Measurements from ENCODE around the gene CSDE1. TPM values are rescaled to one million over a fixed set of nuclear protein-coding genes. Genes with fewer than 3 reads are reported as not detected.
"Not testable (repeated sequence)": the region's sequence is repeated elsewhere in the genome, so short reads cannot be mapped to it uniquely, and the experiment has no call there.

The CSDE1 gene
- total RNA-seq, 6 donors from 2014 or later, result 223 to 548 (median 373) TPM

DNA sequence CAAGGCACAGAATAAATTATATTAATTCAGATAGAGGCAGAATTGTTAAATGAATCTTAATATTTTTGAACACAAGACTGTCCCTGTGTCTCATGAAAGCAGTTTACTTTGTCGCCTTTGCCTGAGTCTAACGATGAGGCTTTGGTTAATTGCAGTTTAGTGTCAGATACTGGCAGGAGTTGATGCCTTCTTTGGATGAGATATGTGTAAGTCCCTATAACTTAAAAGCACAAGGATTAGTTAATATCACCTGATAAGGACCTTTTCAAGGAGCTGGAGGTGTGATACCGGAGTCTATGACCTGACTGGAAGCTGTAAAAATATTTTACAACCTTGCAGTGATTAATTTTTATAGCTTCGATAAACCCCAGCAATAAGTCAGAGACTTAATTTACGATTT lies 24.7 kb upstream of the CSDE1 start:
- 81 to 84% methylated on average over 5 of the region's 5 CpGs for WGBS, 2 donors
- H3K27me3 ChIP-seq, result no peaks in the 10 kb centered on the region
- H3K9me3 ChIP-seq, result peaks cover 0 to 15% (median 9%) of the 10 kb centered on the region in 4 donors
- H3K36me3 ChIP-seq, result peaks cover 0 to 15% (median 4%) of the 10 kb centered on the region in 4 donors
- DNase-seq (no peak), ATAC-seq (ENCODE audit: low FRiP score in 2 of 2) (no peak)
- H3K4me1 ChIP-seq, result peaks cover 9 to 17% (median 12%) of the 10 kb centered on the region in 4 donors
- H3K27ac ChIP-seq, result no peak overlapping the region
- H3K4me3 ChIP-seq, result no peak overlapping the region
- TF ChIP-seq POLR2A (IDR thresholded peaks at IDR 0.05) (no peak), POLR2AphosphoS5 (IDR thresholded peaks at IDR 0.05) (no peak), EP300 (IDR thresholded peaks at IDR 0.05) (no peak)
- TF ChIP-seq, protein P1, sequence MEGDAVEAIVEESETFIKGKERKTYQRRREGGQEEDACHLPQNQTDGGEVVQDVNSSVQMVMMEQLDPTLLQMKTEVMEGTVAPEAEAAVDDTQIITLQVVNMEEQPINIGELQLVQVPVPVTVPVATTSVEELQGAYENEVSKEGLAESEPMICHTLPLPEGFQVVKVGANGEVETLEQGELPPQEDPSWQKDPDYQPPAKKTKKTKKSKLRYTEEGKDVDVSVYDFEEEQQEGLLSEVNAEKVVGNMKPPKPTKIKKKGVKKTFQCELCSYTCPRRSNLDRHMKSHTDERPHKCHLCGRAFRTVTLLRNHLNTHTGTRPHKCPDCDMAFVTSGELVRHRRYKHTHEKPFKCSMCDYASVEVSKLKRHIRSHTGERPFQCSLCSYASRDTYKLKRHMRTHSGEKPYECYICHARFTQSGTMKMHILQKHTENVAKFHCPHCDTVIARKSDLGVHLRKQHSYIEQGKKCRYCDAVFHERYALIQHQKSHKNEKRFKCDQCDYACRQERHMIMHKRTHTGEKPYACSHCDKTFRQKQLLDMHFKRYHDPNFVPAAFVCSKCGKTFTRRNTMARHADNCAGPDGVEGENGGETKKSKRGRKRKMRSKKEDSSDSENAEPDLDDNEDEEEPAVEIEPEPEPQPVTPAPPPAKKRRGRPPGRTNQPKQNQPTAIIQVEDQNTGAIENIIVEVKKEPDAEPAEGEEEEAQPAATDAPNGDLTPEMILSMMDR (IDR thresholded peaks at IDR 0.05), result no peak

DNA sequence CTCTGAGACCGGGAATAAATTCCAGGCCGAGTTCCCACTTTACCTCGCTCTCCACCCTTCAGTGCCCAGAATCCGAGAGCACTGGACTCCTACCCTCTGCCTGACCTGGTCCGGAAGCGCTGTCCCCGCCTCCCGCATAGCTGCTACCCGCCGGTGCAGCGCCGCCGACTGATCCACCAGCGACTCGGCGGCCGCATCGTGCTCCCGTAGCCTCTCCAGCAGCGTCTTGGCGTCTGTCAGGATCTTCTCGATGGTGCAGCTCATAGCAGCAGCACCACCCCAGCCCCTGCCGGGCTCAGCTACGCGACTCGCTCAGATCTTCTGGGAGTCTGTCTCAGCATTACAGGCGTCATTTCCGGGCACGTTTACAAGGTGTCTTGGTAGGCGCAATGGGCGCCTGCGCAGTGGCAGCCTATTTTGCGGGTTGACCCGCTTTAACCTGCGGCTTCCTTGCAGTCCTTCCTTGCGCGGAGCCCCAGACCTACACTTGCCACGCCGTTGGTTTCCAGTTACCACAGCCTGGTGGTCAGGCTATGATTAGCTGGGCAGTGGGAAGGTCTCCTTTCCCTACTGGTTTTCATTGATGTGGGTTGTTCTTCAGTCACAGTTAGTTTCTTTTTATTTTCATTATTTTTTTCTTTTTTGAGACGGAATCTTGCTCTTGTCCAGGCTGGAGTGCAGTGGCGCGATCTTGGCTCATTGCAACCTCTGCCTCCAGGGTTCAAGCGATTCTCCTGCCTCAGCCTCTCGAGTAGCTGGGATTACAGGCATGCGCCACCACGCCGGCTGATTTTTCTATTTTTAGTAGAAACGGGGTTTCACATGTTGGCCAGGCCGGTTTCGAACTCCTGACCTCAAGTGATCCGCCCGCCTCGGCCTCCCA lies 22.8 kb upstream of the CSDE1 start, which contains the start of gene SIKE1:
SIKE1 (minus strand) TSS at position 342 of the 883 bp plus-strand sequence; CDS start at position 264, 78 bp downstream.
- peak within 1 kb of the TSS; percentile 61 to 84 (median 78) for H3K4me3 ChIP-seq
- TF ChIP-seq POLR2AphosphoS5 (IDR thresholded peaks at IDR 0.05) (peak; percentile 78 to 86), EP300 (IDR thresholded peaks at IDR 0.05) (no peak), POLR2A (IDR thresholded peaks at IDR 0.05) (peak in 3 of 4 donors; percentile 24 to 89 (median 78))
- TF ChIP-seq, protein P1 (IDR thresholded peaks at IDR 0.05), result peak in 2 of 6 experiments; percentile 27 to 40
- H3K4me1 ChIP-seq, result peaks cover 9 to 17% (median 12%) of the 10 kb centered on the region in 4 donors
- peak; percentile 93 to 97 for DNase-seq
- H3K27me3 ChIP-seq, result no peaks in the 10 kb centered on the region
- H3K36me3 ChIP-seq, result peaks cover 0 to 28% (median 7%) of the 10 kb centered on the region in 4 donors
- ATAC-seq (ENCODE audit: low FRiP score in 2 of 2), result peak; percentile 97 to 99
- H3K27ac ChIP-seq, result peak within 1 kb of the TSS; percentile 84 to 92 (median 89)
- peaks cover 0 to 1% (median 0%) of the 10 kb centered on the region in 4 donors for H3K9me3 ChIP-seq
- 26 to 46% methylated on average over 21 to 40 of the region's 53 CpGs for WGBS, 2 donors

DNA sequence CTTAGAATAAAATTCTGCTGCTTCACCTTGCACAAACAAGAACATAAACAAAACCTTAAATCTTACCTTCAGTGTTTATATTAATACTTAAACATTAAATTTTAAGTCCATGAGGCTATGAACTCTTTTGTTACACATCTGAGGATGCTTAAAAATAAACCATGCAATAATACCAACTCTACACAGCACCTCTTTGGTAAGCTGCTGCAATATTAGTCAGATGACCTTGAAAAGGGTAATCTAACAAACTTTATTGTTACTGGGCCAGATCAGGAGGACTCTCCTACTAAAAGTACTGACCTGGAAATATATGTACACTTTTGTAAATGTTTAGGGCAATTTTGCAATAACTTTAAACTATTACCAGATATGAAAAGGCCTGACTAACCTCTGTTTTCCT lies 21.9 kb upstream of the CSDE1 start:
- Histone ChIP-seq H3K36me3 (peaks cover 0 to 36% (median 8%) of the 10 kb centered on the region in 4 donors), H3K9me3 (no peaks in the 10 kb centered on the region), H3K27me3 (no peaks in the 10 kb centered on the region), H3K4me3 (peak overlapping the region; percentile 61 to 84 (median 78)), H3K27ac (peak overlapping the region; percentile 84 to 92 (median 89)), H3K4me1 (peaks cover 9 to 17% (median 12%) of the 10 kb centered on the region in 4 donors)
- ATAC-seq (ENCODE audit: low FRiP score in 2 of 2), result no peak
- no peak for DNase-seq
- TF ChIP-seq POLR2AphosphoS5 (IDR thresholded peaks at IDR 0.05) (no peak), EP300 (IDR thresholded peaks at IDR 0.05) (no peak), POLR2A (IDR thresholded peaks at IDR 0.05) (no peak)
- TF ChIP-seq, protein P1 (IDR thresholded peaks at IDR 0.05), result no peak

DNA sequence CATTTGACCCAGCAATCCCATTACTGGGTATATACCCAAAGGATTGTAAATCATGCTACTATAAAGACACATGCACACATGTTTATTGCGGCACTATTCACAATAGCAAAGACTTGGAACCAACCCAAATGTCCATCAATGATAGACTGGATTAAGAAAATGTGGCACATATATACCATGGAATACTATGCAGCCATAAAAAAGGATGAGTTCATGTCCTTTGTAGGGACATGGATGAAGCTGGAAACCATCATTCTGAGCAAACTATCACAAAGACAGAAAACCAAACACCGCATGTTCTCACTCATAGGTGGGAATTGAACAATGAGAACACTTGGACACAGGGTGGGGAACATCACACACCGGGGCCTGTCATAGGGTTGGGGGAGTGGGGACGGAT lies 18.9 kb upstream of the CSDE1 start:
- not testable (repeated sequence) for H3K4me3 ChIP-seq; DNase-seq; H3K27me3 ChIP-seq; H3K9me3 ChIP-seq; H3K27ac ChIP-seq; ATAC-seq (ENCODE audit: low FRiP score in 2 of 2)
- WGBS, 2 donors, result 97 to 98% methylated on average over 4 of the region's 4 CpGs
- H3K36me3 ChIP-seq, result peaks cover 0 to 66% (median 12%) of the 10 kb centered on the region in 4 donors
- H3K4me1 ChIP-seq, result peaks cover 9 to 17% (median 12%) of the 10 kb centered on the region in 4 donors

DNA sequence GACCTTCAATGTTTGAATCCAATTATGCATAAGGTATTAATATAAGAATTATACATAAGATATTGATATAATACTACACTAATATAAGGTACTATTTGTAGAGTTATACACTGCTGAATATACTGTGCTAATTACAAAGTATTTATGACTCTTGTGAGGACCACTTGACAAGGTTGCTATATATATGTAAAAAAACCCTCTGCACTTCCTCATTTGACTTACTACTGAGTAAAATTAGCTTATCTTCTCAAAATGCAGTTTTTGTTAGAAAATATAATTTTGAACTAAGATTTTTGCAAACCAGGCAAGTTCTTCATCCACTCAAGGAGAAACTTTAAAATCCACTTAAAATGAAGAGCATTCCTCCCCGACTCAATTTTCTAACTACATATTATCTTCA lies 14.2 kb upstream of the CSDE1 start:
- DNase-seq, result no peak
- H3K27me3 ChIP-seq, result no peaks in the 10 kb centered on the region
- H3K4me3 ChIP-seq, result no peak overlapping the region
- H3K27ac ChIP-seq, result no peak overlapping the region
- ATAC-seq (ENCODE audit: low FRiP score in 2 of 2), result no peak
- WGBS, 2 donors, result 79 to 86% methylated on average over 1 of the region's 1 CpG
- no peaks in the 10 kb centered on the region for H3K9me3 ChIP-seq
- peaks cover 0 to 73% (median 10%) of the 10 kb centered on the region in 4 donors for H3K36me3 ChIP-seq
- TF ChIP-seq POLR2A (IDR thresholded peaks at IDR 0.05) (no peak), POLR2AphosphoS5 (IDR thresholded peaks at IDR 0.05) (no peak), EP300 (IDR thresholded peaks at IDR 0.05) (no peak)
- TF ChIP-seq, protein P1 (IDR thresholded peaks at IDR 0.05), result no peak
- no peaks in the 10 kb centered on the region for H3K4me1 ChIP-seq
